ENCODE results near the gene SH3GL1.

- TF ChIP-seq ZNF565 (CRISPR knock-in tag; conservative IDR thresholded peaks at IDR 0.05; ENCODE audit: low read depth) (no peak), ZNF8 (CRISPR knock-in tag; IDR thresholded peaks at IDR 0.05) (no peak), PPARA (CRISPR knock-in tag; IDR thresholded peaks at IDR 0.05; ENCODE audit: borderline replicate concordance) (no peak)
- TF ChIP-seq, protein P1, sequence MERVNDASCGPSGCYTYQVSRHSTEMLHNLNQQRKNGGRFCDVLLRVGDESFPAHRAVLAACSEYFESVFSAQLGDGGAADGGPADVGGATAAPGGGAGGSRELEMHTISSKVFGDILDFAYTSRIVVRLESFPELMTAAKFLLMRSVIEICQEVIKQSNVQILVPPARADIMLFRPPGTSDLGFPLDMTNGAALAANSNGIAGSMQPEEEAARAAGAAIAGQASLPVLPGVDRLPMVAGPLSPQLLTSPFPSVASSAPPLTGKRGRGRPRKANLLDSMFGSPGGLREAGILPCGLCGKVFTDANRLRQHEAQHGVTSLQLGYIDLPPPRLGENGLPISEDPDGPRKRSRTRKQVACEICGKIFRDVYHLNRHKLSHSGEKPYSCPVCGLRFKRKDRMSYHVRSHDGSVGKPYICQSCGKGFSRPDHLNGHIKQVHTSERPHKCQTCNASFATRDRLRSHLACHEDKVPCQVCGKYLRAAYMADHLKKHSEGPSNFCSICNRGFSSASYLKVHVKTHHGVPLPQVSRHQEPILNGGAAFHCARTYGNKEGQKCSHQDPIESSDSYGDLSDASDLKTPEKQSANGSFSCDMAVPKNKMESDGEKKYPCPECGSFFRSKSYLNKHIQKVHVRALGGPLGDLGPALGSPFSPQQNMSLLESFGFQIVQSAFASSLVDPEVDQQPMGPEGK (CRISPR knock-in tag; IDR thresholded peaks at IDR 0.05; ENCODE audit: borderline replicate concordance), result no peak
These were observed 38.9 kb downstream of the SH3GL1 start for GRCh38 chr19:4361152-4362046.

Data from SK-N-SH treated with all-trans-retinoic acid at 6 μM for 48 hours (cell line).